G401.6 (cell line): ENCODE data around the gene EFCAB12.
"Not testable (repeated sequence)": the region's sequence is repeated elsewhere in the genome, so short reads cannot be mapped to it uniquely, and the experiment has no call there.

ENCODE experiments used
- FAIRE-seq: peaks from 2 replicates; lab custom pipeline; 2012; peaks lifted over from hg19 to GRCh38; lab: Jason Lieb, UNC

EFCAB12 gene

GRCh38 chr3:129365296-129366136, 62.9 kb downstream of the EFCAB12 start:
- no peak for FAIRE-seq

DNA sequence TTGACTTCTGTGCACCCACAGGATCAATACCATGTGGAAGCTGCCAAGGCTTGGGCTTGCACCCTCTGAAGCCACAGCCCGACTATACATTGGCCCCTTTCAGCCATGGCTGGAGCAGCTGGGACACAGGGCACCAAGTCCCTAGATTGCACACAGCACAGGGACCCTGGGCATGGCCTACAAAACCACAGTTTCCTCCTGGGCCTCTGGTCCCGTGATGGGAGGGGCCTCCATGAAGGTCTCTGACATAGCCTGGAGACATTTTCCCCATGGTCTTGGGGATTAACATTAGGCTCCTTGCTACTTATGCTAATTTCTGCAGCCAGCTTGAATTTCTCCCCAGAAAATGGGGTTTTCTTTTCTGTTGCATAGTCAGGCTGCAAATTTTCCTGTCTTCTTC, 63.6 kb downstream of the EFCAB12 start:
- FAIRE-seq: not testable (repeated sequence)

DNA sequence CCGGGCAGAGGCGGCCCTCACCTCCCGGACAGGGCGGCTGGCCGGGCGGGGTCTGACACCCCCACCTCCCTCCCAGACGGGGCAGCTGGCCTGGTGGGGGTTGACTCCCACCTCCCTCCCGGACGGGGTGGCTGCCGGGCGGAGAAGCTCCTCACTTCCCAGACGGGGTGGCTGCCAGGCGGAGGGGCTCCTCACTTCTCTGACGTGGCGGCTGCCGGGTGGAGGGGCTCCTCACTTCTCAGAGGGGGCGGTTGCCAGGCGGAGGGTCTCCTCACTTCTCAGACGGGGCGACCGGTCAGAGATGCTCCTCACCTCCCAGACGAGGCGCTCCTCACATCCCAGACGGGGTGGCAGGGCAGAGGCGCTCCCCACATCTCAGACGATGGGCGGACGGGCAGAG, 65.1 kb downstream of the EFCAB12 start:
- not testable (repeated sequence) for FAIRE-seq

DNA sequence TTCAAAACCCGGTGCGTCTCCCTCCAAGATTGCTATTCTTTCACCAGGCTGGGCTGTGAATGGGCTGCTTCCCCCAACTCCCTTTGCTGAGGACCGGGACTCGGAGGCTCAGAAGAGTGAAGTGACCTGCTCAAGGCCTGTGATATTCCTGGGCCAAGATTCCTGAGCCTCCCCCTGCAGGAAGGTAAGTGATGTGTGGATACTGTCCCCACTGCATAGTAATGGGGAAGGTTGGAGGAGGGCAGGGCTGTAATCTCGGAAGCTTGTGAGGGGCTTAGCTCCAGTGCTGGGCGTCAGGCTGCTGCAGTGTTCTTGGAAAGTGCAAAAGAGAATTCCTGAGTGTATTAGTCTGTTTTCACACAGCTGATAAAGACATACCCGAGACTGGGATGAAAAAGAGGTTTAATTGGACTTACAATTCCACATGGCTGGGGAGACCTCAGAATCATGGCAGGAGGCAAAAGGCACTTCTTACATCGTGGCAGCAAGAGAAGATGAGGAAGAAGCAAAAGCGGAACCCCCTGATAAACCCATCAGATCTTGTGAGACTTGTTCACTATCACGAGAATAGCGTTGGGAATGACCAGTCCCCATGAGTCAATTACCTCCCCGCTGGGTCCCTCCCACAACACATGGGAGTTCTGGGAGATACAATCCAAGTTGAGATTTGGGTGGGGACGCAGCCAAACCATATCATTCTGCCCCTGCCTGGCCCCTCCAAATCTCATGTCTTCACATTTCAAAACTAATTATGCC, 67.6 kb downstream of the EFCAB12 start:
- FAIRE-seq: no peak

DNA sequence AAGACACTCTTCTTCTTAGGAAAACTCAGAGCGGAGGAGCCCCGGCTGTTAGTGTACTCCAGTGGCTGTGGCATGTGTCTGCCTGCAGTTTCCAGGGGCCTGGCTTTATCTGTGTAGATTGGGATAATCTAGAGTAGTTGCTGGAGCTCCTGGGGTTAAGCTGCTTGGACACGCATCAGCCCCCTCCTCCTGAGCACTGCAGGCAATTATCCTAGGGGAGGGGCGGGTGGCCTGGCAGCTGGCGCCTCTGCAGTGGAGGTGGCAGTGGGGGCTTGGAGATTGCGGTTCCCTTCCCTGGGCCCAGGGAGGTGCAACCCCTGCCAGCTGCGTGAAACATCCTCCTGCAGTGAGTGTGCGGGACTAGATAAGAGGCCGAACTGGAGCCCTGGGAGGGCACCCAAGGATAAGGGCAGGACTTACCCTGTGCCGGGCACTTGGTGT, 68.2 kb downstream of the EFCAB12 start:
- FAIRE-seq: no peak

GRCh38 chr3:129358772-129359371, 69.6 kb downstream of the EFCAB12 start:
- FAIRE-seq: no peak

DNA sequence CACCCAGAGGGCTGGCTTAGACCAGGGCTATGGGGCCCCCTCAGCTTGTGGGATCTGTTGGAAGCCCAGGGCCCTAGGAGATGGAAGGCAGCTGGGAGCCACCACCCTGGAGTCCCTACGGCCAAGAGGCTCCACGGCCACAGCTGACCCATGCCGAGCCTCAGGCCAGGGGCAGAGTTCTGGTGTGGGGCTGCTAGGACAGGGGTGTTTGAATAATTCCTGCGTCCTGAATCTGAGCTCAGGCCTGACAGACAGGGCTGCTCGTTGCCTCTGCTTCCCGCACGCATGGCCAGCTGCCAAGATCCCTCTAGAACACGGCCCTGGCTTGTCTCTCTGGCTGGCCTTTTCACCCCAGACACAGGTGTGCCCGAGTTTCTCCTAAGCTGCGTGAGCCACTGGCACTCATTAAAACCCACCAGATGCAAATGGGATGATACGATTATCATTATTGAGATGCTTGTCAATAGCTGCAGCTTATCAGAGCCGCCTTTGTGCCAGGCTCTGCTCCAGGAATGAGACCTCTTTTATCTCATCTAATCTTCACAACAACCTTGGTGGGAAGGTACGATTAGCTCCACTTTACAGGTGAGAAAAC, 70.2 kb downstream of the EFCAB12 start:
- no peak for FAIRE-seq

- FAIRE-seq: no peak
Measured at GRCh38 chr3:129357616-129358015, 70.8 kb downstream of the EFCAB12 start.

GRCh38 chr3:129356756-129357425, 71.5 kb downstream of the EFCAB12 start:
- FAIRE-seq: no peak

GRCh38 chr3:129353589-129353941, 74.9 kb downstream of the EFCAB12 start:
- FAIRE-seq: no peak

DNA sequence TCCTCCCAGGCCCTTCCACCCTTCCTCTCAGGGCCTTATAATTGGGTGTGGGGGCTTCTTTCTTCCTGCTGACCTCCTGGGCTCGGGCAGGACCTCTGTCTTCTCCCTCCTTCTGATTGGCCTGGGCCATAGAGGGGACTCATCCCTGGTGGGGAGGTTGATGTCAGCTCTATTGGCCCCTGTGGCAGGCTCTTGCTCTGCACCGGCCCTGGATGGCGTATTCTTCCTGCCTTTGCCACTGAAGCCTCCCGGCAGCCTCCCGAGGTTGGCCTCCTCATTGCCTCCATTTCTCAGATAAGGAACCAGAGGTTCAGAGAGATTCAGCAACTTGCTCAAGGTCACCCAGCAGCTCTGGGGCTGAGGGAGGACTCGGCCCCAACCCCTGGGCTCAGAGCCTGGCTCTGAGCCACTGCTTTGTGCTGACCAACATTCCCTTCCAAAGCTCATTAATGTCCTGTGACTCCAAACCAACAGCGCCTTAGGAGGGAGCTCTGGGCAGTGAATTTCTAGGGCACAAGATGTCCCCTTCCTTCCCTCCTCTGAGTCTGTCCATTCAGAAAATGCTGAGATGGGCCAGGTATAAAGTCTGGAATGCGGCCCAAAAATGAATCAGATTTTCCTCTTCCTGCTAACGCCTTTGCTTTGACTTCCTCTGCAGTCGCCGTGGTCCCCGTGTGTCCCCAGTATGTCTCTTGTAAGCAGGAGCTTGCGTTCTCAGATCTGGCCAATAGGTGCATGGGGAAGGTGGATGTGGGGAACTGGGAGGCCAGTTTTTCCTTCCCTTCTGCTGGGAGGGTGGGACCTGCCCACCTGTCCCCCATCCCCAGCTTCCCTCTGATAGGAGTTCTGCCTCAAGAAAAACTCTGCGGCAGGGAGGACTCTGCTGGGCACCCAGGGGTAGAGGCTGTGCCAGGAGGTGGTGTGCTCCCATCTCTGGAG, 75.5 kb downstream of the EFCAB12 start:
- FAIRE-seq: no peak

DNA sequence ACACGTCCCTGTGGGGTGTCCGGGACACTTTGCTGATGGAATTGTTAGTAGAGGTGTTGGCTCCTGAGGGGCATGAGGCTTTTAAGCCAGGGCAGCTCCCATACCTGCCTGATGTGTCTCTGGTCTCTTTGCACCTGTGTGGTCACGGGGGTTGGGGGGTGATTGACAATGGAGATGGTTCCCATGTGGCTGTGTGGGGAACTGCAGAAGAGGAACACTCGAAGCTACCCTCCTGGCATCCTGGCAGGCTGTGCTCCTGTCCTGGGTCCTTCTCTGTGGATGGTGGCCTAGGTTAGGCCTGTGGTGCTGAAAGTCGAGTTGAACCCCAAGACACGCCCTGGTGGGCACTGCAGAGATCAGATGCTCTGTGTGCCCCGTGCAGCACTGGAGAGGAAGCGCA, 76.4 kb downstream of the EFCAB12 start:
- no peak for FAIRE-seq
